Bone marrow (tissue), 2 donors: ENCODE measurements around the gene GAB1.
"Not testable (repeated sequence)": the region's sequence is repeated elsewhere in the genome, so short reads cannot be mapped to it uniquely, and the experiment has no call there.

Experiments
- DNase-seq, 2 donors: peaks; one replicate each; lab custom pipeline; 2025; lab: John Stamatoyannopoulos, UW

GAB1 gene

DNA sequence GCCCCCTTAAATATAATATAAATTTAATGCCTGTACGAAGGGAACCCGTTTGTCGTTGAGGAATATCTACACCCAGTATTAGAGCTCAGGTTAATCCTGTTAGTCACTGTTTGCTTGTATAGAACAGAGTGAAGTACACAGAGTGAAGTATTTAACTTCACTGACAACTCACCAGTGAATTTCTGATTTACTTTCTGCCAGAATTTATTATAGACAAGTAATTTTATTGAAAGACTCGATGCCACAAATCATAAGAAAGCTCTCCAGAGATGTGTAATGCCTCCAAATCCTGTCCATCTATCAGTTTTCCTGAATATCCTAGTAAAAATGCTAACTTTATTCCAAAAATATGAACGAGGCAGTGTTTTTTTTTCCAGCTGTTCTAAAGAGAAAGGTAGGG, 1.6 kb downstream of the GAB1 start:
- DNase-seq = no peak

DNA sequence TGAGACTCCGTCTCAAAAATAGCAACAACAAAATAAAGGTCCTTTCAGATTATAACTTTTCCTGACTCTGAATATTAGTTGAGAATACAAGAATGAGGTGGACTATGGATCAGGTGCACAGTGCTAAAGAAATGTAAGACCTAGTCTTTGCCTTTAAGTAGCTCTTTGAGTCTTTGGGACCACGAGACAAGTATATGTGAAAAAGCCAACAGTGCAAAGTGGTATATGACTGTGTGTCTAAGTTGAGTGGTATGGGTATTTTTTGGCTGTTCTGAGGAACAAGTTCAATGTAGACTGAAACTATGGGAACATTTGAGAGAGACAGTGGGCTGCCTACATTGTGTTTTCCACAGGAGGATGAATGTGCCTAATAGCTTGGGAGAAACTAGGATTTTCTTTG, 2.8 kb downstream of the GAB1 start:
- no peak for DNase-seq

DNA sequence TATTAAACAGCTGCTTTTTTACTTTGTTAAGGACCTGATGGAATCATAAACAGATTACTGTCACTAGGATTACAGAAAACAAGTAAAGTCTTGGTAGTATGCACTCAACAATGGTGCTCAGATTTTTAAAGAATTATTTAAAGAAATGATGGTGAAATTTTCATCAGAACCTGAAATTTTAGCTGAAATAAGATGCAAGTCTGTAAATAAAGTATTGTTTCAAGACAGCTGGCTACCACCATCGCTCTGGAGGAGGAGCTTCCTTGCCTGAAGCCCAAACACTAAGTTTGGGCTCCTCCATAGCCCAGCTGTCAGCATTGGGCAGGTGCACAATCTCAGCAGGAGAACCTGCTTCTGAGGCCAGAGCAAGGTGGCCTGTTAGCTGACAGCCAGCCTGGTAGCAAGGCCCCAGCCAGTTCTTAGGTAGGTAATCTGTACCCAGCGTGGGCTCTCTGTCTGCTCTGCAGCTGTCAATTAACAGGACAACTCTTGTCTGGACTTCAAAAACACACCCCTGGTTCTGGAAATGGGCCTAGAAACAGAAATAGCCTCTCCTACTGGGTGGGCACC, 4.6 kb downstream of the GAB1 start:
- DNase-seq = no peak

DNA sequence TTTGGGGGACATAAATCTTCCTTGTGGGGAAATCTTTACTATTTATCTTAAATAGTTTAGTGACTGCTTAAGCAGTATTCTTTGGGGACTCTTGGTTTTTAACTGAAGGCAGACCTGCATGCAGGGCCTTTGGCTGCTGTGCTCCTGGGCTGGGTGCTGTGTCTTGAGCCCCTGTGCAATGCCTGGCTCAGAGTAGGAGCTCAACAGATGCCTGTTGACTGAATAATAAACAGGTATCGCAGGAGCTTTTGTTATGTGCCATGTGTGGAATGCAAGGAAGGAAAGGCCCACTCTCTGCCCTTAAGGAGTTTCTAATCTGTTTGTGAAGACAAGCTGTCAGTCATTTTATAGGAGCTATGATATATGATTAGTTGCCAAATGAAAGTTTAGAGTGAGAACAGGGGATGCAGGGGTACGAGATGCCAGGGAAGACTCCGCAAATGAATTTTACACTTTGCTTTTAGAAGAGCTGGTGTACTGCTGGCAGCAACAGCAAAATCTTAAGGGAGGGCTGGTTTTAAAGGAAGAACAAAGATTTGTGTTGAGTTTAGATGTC, 6.7 kb downstream of the GAB1 start:
- DNase-seq = no peak

DNA sequence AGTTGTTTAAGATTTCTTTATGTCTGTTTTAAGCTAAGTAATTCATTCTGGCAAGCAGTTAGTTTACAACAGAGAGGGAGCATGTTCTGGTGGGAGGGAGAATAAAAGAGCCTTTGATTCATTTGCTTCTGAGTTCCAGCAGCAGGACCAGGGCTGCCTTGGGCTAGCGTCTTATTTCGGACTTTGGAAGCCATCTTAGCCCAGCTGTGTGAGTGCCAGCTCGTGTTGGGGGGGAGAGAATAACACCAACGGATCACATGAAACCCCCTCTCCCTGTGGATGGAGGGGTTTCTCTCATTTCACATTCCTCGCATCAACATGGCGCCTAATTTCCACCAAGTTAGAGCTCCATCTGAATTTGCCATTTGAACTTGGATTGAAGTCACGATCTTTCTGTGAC, 7.4 kb downstream of the GAB1 start:
- DNase-seq = no peak

DNA sequence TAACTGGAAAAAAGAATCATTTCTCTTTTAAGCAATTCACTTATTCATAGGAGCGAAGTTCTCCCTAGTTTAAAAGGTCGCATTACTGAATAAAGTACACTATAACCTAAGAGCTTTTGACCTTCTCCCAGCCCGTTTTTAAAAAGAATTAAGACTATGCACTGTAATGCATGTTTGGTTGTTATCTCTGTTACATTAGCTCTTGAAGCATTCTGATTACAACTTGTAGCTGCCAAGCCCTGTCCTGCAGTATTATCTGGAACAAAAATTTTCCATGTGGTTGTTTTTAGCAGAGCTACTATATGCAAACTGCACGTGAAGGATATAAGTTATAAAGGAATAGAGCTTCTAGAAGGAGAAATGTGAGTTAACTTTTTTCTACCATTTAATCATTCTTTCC, 8.1 kb downstream of the GAB1 start:
- DNase-seq = no peak

DNA sequence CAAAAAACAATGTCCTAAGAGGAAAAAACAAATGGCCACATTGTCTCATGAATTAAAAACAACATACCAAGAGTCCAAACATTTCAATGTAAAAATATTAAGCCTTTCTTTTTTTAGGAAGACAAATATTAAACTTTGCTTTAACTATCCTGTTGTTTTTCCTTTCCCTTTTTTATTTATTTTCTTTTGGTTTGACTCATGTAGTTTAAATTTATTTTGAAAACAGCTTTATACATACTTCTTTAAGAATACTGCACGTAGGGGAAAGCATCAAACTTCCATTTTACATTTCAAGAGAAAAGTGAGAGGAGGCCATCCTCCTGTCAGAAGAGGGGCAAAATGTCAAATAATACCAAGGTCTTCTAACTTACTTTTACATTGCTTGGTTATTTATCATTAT, 8.7 kb downstream of the GAB1 start:
- no peak for DNase-seq

DNA sequence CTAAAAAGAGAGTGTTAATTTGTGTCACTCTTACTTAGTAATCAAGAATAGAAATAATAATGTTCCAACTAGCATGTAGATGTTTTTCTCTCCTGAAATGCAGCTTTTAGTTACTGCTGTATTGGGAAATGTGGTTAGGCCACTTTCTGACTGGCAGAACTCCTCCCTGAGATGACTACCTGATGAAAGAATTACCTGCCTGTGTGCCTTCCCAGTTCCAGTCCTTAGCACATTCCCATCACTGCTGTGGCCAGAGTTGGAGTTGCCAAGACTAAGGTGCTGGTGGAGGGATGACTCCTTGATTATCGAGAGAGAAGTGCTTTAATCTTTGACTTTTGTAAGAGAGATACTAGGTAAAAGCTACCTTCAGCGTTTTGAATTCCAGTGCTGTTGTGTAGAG, 9.5 kb downstream of the GAB1 start:
- no peak for DNase-seq

DNA sequence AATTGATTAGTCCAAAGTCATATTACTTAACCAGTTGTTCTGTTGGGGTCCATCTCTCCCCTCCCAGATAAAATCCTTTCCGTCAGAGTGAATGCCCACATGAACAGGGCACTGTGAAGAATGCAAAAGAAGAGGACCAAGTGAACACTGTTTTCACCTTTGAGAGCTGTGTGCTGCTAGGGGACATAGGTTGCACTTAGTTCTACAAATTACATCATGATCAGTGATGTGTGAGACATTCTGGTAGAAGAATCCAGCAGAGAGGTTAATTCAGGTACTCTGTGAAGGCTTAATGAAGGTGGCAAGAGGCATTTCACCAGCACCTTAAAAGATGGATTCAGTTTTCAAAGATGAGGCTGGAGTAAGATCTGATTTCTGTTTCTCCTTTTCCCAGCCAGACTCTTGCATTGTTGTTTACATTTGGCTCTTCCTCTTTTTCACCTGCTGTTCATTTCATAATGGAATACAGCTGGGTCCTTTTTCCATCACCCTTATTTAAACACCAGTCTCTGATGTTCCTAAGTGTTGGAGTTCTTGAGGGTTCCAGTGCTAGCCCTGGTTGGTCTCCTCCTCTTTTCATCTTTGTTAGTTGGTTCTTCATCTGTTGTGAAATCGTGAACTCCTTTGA, 10.9 kb downstream of the GAB1 start:
- no peak for DNase-seq

DNA sequence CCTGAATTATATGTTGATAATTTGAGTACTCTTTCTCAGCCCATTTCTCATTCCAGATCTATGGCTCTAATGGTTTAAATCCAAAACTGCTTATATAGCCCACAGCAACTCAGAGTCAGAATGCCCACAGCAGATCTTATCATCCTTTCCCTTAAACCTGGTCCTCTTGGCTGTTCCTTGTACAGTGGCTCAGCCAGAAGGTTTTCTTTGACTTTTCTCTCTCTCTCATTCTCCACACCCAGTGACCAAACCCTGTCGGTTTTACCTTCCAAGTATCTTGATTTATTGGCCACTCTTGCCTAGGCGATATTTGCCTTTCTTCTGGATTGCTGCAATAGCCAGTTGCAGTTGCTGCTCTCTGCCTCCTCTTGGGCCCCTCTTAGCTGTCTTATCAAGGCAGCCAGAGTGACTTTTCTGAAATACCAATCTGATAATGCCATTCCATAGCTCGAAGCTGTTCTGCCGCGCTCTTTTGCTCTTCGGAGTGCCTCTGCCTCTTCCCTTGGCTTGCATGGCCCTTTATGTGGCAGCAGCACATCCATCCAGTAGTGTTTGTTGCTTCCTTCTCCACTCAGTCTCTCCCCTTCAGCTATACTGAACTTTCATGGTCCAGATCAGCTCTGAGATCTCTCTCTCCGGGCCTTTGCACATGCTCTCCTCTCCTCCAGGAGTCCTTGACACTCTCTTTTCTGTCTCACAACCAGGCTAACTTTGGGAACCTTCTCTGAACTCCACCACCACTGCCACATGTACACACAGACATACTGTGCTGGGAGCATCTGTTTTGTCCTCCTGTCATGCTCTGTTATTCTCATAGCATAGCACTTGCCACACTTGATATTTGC, 11.8 kb downstream of the GAB1 start:
- no peak for DNase-seq

DNA sequence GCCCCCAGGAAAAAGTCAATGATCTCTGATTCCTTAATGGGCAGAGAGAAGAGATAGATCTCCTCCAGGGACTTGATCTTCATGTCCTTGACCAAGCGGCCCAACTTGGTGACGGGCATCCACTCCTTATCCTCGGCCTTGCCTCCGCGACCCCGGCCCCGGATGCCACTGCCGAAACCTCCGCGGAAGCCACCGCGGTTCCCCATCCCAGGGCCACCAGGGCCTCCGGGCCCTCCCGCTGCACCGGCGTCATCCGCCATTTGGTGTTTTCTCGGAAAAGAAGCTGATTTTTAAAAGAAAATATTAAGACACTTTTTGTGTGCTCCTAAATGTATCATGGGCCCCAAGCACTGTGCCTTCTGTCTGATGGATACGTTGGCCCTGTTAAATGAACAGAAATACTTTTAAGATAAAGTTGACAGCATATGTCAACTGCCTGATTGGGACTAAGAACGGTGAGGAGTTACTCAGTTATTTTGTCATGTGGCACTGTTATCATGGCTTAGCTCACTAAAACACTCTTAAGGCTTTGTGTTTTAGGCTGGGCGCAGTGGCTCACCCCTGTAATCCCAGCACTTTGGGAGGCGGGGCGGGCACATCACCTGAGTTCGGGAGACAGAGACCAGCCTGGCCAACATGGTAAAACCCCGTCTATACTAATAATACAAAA, 13.3 kb downstream of the GAB1 start:
- not testable (repeated sequence) for DNase-seq

DNA sequence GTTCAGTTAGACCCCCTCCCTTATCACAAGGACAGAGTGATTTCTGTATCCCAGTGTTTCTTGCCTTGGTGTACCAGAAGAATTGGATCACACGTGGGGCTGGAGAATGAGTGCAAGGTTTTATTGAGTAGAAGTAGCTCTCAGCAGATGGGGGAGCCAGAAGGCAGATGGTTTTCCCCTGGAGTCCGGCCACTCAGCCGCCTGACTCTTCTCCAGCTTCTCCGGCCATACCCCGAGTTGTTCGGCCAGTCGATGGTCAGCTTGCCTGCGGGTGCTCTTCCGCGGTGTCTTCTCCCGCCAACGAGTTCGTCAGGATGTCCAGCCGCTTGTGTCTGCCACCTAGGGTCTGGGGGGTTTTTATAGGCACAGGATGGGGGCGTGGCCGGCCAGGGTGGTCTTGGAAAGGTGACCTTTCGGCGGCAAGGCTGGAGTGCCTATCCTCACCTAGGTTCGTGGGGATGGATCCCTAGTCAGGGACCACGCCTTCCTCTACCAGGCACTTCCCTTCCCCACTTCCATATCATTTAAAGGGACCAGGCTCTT, 14.5 kb downstream of the GAB1 start:
- no peak for DNase-seq

DNA sequence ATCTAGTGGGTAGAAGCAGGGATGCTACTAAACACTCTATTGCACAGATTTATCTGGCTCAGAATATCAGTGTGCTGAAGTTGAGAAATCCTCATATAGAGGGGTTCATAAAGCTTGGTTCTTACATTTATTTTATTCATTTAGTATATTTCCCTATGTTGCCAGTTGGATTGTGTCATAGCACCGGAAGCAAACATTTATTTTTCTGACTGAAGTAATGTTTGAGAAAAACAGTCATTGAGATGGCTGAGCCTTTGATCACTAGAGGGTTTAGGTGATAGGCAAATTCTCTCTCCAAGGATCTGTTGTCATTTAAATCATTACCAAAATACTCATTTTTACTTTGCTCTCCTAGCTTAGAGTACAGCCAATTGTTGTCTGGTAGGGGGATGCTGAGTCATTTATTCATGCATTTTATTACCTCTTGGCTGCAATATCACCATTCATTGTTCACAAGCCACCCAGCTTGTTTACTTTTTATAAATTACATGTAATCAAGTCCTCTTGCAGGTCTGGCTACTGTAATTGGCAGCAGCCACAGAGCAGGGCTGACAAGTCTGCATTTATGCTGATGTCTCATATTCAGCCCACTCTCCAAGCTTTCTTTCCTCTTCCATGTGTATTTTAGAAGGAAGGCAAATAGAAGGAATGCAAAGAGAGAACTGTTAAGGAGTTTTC, 15.2 kb downstream of the GAB1 start:
- no peak for DNase-seq

DNA sequence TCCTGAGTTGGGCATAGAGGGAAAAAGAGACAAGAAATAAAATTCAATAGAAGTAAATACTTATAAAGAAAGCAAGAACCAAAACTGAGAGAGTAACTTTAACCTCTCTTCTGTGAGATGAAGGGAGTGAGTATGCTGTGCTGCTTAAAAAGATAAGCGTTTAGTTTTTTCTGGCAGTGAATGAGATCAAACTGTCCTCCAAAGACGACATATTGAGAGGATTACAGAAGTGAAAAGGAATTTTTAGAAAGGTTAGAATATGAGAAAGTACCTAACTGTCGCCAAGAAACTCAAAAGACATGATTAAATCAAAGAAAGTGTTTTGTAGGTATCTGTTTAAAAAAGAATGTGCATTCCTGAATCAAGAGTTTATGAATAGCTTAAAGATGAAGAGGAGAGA, 16.0 kb downstream of the GAB1 start:
- DNase-seq = no peak

DNA sequence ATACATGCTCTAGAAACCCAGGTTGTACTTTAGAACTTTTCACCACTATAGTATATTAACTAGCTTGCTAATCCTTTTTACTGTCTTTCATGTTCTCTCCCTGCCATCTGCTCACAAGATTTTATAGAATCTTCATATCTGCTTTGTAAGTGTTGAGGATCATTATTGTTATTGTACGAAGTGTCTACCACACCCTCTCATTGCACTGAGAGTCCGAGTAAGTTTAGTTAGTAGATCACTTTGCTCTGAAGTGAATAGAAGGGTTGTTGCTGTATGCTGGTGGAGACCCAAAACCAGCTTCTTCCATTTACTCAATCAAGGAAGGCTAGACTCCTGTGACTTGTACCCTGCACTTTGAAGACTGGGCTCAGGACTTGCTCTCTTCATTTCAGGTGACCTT, 17.1 kb downstream of the GAB1 start:
- DNase-seq = no peak

DNA sequence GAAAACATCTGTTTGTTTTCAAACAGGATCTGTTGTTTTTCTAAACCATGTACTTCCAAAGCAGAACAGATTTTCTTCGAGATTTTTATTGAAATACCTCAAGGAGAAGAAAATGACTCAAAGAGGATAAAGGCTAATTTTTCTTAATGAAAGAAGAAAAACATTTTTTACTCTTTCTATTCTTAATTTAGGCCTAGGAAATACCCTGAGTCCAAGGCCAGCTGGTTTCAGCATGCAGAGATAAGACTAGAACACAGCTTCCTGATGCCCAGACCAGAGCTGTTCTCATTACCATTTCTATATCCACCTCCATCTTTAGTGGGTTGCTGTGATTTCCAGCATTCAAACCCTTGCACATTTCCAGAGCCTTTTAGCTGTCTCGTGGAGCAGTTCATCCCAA, 18.3 kb downstream of the GAB1 start:
- no peak for DNase-seq

DNA sequence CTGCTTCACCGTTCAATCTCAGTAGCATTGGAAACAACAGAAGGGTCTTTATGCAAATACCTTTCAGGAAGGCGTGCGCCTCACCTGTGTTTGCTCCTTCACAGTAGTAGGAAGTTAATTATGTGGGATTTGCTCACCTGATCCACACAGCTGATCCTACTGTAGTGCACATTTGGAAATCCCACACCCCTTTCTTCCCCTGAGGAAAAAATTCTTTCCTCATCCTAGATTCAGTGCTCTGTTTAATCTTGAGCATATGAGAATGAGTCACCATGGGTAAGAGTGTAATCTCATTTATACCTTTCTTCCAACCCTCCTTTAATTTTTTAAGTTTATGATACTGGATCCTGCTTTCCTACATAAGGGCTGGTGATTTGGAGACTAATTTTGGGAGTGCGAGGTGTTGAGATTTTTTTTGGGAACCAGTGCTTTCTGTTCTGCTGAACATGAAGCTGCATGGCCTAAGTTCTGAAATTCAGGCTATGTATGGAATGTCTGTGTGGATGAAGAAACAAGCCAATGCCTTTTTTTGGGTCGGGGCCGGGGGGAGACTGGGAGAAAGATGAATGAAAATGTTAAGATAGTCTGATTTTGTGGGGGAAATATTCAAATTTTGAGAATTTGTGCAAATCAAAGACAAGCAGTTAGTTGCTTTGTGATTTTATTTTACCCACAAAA, 19.0 kb downstream of the GAB1 start:
- no peak for DNase-seq

DNA sequence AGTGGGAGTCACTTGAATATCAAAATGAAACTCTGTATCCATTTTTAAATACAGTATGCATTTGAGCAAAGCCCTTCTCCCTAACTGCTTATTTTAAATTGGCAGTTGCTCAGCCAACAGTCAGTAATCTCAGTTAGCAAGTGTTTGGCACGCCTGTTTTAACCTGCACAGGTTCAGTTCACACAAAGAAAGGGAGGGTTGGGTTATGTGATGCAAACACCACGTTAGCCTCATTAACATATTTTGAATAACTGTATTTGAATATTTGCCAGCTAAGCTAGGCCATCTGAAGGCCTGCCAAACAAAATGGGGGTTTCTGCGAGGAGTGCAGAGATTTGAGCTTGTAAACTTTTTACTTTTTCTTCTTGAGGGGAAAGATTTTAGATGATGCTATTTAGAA, 19.8 kb downstream of the GAB1 start:
- DNase-seq = no peak

DNA sequence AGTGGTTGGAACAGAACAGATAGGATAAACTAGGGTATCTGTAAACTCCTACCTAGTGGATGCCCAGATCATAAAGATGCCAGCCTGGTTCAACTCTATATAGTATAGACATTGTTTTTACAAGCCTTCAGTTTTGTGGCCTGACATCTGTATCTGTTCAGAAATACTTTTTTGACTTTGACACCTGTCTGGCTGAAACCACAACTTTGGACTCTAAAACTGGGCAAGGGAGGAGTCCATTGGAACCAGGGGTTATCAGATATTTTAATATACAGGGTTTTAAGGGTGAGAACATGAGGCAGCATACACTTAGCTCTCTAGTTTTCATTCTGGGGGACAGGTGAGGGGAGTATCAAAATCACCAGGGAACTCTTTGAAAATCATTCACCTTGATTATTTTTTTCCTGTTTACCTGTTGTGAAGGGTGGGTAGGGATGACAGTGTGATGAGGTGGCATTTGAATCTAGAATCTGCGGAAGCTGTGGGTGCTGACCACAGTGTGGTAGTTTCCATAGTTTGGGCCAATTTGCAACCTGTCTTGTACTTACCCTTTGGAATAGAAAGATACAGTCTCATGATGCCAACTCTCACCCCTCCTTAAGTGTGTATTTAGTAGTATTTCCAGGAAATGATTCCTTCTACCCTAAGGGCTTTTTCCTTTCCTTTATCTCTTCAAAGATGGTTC, 20.6 kb downstream of the GAB1 start:
- DNase-seq = no peak

DNA sequence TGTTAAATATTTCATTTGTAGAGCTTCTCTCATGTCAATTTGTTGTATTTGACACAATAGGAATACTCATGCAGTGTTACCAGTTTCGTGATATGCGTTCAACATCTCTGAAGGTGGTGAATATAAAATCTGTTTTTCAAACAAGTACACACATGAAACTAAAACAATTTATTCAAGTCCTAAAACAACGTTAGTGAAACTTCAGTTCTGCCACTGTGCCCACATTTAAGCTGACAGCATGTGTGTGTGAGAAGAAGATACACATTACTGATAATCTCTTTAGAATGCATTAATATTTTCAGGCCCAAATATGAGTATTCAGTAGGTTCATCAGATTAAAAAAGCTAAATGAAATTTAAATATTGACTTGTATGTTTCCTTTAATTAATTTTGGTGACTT, 21.7 kb downstream of the GAB1 start:
- no peak for DNase-seq
